GM12801 (cell line): Measurements from ENCODE around the gene RBM45.

Experiments
- TF ChIP-seq, protein P1 (sequence below): IDR thresholded peaks from one replicate; pipeline ENCODE4 v1.5.1; 2011; ENCODE audit warnings: control low read depth; ENCODE audit not compliant: insufficient read length; ENCODE audit errors: extremely low read depth

RBM45 gene

DNA sequence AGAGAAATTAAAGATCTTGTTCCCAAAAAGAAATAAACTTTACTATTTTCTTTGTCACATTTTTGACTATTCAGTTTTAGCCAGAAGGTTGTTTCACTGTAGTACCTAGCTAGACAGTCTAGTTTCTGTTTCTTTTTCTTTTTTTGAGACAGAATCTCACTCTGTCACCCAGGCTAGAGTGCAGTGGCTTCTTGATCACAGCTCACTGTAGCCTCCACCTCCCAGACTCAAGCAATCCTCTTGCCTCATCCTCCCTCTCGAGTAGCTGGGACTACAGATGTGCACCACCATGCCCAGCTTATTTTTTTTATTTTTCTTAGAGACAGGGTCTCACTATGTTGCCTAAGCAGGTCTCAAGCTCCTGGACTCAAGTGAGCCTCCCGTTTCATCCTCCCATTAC lies 2.2 kb downstream of the RBM45 start:
- TF ChIP-seq, protein P1, sequence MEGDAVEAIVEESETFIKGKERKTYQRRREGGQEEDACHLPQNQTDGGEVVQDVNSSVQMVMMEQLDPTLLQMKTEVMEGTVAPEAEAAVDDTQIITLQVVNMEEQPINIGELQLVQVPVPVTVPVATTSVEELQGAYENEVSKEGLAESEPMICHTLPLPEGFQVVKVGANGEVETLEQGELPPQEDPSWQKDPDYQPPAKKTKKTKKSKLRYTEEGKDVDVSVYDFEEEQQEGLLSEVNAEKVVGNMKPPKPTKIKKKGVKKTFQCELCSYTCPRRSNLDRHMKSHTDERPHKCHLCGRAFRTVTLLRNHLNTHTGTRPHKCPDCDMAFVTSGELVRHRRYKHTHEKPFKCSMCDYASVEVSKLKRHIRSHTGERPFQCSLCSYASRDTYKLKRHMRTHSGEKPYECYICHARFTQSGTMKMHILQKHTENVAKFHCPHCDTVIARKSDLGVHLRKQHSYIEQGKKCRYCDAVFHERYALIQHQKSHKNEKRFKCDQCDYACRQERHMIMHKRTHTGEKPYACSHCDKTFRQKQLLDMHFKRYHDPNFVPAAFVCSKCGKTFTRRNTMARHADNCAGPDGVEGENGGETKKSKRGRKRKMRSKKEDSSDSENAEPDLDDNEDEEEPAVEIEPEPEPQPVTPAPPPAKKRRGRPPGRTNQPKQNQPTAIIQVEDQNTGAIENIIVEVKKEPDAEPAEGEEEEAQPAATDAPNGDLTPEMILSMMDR = no peak

DNA sequence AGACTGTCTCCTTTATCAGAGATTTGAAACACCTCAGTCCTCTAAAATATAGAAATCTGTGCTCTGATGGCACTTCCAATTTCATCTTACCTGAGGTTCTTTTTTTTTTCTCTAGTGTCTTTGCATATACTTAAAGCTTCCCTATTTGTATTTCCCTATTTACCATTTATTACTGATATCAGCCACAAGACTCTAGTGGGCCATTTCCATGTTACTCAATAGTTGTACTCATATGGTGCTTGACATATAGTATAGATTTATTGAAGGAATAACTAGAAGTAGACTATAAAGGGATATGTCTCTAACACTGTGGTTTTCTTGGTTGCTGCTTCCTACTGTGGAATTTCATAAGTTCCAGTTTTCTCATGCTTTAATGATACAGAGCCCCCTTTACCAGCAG lies 3.0 kb downstream of the RBM45 start:
- TF ChIP-seq, protein P1 = no peak

DNA sequence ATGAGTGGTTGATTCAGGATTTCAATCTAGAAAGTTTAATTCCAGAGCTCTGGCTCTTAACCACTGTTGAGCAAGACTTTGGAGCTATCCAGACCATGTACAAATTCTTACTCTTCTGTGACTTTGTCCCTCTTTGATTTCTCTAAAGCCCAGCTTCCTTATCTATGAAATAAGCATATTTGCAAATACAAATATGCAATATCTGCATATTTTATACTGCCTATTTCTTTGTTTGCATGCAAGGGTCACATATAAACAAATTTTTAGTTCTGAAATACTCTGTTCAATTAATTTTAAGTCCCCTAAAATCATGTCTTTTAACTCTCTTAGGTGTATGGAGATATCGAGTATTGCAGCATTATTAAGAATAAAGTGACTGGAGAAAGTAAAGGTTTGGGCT lies 5.5 kb downstream of the RBM45 start:
- TF ChIP-seq, protein P1 = no peak

DNA sequence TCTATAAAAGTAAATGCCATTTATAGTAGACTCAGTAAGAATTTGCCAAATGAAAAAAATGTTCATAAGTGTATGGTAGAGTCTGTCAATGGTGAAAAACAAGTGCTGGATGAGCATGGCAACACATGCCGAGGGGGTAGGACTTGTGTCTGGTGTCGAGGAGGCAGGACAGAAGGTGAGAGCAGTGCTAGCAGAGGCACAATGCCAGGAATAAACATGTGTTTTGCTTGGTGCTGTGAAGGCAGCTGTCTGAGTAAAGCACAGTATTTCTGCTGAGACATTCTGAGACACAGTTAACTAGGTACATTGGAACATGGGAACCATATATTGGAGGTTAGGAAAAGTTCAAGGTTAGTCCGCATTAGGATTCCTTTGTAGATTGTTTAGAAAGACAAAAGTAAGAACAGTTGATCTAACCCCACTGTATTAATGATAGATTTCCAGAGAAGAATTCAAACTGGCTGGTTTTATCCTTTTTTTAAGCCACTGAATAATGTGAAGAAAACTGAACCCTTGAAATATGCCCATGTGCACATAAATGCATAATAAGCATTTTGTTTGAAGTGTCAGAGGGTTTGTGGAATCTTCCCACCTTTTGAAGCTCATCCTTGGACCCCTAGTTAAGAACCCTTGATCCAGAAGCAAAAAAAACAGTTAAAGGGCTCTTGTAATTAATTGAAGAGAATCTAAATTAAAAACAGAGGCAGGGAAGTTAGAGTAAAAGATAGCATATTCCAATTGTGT lies 7.1 kb downstream of the RBM45 start:
- TF ChIP-seq, protein P1 = no peak

DNA sequence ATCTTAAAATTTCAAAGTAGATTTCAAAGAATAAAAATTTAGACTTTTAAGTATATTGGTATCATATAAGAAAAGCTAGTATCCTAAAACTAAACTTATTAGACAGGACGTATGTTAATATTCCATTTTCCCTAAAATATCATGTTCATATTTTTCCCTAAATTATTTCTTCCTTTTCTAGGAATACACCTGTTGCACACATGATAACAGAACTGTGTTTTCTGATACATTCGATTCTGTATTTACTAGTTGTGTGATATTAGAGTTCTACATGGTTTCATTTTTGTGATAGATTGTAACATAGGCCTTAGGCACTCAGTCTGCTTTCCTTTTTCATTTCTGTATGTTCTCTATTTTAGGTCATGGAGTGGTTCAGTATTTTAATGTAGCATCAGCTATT lies 10.9 kb downstream of the RBM45 start:
- TF ChIP-seq, protein P1 = no peak

DNA sequence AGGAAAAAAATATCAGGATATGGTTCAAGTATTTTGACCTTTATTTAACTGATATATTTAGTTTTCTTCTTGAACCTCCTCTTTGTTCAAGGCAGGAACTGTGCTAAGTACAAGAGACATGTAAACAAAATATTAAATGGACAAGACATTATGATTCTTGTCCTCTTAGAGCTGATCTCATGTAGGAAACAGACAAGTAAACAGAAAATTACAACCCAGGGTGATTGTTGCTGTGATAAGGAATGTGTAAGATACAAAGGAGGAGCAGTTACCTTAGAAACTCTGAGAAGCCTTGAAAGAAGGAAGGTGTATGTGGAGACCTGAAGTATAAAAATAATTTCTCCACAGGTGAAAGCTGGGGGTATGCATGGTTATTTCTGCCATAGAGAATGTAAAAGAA lies 12.9 kb downstream of the RBM45 start:
- TF ChIP-seq, protein P1 = no peak

DNA sequence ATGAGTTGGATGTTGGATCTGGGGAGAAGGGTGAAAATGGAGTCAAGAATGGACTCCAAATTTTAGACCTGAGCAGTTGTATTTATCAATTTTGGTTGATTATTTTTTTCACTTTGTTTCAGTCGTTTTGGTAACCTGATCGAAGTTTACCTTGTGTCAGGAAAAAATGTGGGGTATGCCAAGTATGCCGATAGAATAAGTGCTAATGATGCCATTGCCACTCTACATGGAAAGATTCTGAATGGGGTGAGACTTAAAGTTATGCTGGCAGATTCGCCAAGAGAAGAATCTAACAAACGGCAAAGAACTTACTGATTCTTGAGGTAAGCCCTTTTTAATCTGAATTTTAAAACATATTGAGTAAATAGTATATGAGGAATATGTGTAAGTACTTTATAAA lies 13.6 kb downstream of the RBM45 start:
- TF ChIP-seq, protein P1 = no peak
